ENCODE data around the gene GEMIN4.
A peak's percentile ranks its signal among the peaks of the same experiment; 100 is the strongest.
"Not testable (repeated sequence)": the region's sequence is repeated elsewhere in the genome, so short reads cannot be mapped to it uniquely, and the experiment has no call there.

Gene GEMIN4

DNA sequence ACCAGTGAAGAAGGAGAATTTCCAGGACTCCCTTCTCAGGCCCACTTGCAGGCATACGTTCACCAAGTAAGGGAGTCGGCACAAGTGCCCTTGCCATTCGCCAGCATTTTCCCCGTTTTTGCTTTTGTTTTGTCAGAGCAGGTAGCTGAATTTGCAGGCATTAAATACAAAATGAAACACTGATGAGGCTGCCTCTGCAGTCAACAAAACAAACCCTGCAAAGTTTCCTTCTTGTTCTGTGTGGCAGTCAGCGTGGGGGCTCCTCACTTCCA, 22.2 kb upstream of the GEMIN4 start:
- no peak for DNase-seq

DNA sequence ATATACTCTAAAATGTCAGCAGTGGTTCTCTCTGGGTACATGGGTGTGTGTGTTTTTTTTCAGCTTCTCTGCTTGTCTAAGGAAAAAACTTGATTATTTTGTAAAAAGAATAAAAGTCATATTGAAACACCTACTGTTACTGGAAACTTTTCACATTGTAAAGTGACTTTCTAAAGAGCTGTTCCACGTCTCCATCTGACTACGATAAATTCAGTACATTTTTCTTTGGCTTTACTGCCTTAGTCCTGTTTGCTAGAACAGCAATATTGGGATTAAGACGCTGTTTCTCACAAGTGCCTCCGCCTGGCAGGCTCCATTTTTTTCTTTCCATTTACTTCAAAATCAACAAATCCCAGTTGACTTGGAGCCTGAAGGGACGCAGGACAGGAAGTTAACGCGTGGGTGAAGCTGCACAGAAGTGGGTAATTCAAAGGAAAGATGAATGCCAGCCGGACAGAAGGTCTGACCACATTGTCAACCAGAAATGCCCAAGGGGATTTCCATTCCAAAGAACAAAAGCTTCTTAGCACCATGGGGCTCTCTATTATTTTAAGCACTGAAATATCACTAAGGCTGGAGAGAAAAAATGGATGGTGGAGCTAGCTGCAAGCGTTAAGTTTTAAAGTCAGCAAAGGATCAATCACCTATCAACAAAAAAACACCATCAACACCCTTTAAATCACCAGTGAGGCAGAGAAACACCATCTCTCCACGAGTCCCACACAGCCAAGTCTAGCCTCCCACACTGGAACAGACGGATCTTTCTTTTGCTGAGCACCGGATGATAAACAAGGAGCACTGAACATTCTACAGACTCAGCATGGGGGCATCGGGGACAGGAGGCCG, 21.6 kb upstream of the GEMIN4 start:
- DNase-seq: no peak

DNA sequence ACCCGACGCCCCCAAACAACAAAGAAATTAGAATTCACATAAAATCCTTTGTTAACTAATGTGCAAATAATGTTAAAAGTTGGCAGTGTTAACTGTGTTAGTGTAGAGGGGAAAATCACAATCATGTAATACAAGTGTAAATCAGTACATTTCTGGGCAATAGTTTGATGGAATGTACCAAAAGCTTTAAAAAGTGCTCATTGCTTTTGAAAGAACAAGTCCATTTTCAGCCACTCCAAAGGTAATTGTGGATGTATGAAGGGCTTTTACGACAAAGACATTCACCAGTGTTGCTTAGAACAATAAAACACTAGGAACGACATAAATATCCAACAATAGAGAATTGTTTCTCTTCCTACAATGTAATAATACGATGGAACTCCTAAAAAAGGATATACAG, 21.0 kb upstream of the GEMIN4 start:
- DNase-seq: no peak

DNA sequence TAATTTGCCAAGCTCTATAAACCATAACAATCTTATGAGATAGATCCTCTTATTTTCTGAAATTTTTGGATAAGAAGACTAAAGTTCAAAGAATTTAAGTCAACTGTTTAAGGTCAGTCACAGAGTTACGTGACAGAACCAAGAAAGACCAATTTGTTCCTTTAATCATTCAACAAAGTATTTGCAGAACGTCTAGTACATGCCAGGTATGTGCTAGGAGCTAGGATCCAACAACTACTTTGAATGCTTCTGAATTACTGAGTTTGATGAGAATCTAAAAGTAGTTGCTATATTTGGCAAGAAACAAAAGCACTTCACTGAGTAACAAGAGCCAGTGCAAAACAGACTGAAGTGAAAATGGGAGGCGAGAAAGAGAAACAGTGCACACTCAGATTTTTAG, 15.0 kb upstream of the GEMIN4 start:
- no peak for DNase-seq

DNA sequence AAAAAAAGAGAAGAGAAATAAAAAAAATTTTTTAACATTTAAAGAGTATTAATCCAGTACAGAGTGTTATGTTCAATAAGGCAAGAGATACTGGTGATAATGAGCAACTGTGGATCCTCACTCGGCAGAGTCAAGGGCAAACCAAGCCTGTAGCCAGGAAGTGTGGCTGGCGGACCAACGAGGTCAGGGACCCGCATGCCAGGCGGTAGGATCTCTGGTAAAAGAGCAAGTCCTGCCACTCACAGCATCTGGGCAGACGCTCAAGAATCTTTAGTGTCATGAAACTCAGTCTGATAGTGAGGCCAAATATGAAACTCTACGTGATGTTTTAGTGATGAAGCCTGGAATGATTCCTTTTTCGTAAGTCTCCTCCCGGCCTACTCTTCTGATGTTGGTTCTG, 8.3 kb upstream of the GEMIN4 start:
- DNase-seq: no peak

DNA sequence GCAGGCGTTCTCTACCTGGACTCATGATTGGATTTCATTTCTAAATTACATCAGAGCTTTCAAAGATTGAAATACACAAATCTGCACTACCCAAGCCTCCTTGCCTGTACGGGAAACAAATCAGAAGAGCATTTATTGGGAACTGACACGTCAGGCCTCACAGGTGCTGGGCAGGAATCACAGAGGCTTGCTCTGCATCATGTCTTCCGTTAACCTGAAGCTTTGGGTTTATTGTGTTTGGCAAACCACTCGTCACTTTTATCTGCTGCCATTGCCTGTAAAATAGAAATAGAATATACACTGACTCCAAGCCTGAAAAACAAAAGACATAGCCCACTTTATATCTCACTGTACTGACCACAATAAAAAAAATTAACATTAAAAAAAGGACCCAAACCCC, 7.9 kb upstream of the GEMIN4 start:
- DNase-seq: no peak

DNA sequence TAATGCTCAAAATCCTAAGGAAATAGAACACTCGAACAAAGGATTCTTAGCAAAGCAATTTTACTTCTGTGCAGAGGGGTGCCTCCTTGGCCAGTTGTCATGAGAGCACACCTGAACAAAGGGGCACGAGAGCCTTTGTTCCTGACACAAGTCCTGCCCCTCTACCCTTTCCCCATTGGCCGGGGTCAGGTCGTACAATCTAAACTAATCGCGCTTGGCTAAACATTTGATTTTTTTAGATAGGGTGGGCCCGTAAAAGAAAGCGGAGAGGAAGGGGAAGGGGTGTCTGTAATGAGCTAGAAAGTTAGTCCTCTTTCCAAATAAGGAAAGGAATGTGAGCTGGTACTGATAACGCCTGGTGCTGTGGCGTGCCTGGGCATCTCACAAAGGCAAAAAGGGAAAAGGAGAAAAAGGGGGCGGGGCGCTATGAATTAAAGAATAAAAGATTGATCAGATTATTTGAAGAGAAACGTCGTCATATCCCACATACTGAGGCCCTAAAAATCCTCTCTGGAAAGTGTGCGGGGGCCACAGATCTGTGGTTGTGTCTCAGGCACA, 4.0 kb upstream of the GEMIN4 start:
- not testable (repeated sequence) for DNase-seq

DNA sequence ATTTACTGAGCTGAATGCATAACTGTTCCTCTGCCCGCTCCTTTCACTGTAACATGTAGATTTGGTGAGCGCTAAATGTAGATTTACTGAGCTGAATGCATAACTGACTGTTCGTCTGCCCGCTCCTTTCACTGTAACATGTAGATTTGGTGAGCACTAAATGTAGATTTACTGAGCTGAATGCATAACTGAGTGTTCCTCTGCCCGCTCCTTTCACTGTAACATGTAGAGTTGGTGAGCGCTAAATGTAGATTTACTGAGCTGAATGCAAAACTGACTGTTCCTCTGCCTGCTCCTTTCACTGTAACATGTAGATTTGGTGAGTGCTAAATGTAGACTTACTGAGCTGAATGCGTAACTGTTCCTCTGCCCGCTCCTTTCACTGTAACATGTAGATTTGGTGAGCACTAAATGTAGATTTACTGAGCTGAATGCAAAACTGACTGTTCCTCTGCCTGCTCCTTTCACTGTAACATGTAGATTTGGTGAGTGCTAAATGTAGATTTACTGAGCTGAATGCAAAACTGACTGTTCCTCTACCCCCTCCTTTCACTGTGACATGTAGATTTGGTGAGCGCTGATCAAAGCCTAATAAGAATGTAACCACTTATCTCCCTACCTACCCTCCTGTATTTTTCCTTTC, 3.4 kb upstream of the GEMIN4 start:
- DNase-seq: not testable (repeated sequence)

DNA sequence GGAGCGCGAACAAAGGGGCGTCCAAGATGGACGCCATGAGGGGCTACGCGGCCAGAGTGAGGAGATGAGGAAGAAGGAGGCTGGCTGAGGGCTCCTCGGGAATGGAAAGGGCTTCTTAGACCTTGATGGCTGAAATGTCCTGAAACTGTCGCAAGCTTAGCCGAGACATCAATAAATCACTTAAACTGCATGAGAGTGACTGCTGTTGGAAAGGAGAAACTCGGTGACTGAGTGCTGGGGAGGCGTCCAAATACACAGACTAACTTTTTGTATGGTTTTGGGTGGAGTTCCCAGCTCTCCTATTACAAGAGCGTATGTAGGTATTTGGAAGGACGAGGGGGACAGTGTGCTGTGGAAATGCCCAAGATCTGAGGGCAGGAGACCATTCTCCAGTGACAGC, 1.4 kb upstream of the GEMIN4 start:
- DNase-seq: no peak

DNA sequence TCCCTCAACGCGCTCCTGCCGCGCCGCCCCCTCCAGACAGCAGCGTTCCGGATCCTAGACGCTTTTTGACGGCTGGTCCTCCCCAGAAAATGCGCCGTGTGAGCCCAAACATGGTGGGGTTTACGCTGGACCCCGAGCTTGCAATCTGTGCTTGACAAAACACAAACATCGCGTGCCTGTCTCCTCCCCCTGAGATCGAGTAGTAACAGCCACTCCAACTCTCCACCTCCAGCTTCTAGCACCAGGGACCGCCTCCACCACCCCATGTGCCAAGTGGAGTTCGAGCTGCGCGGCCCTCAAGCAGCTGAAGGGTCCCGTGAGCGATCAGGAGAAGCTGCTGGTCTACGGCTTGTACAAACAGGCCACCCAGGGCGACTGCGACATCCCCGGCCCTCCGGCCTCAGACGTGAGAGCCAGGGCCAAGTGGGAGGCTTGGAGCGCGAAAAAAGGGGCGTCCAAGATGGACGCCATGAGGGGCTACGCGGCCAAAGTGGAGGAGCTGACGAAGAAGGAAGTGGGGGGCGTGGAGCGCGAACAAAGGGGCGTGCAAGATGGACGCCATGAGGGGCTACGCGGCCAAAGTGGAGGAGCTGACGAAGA, 656 bp upstream of the GEMIN4 start:
- no peak for DNase-seq

DNA sequence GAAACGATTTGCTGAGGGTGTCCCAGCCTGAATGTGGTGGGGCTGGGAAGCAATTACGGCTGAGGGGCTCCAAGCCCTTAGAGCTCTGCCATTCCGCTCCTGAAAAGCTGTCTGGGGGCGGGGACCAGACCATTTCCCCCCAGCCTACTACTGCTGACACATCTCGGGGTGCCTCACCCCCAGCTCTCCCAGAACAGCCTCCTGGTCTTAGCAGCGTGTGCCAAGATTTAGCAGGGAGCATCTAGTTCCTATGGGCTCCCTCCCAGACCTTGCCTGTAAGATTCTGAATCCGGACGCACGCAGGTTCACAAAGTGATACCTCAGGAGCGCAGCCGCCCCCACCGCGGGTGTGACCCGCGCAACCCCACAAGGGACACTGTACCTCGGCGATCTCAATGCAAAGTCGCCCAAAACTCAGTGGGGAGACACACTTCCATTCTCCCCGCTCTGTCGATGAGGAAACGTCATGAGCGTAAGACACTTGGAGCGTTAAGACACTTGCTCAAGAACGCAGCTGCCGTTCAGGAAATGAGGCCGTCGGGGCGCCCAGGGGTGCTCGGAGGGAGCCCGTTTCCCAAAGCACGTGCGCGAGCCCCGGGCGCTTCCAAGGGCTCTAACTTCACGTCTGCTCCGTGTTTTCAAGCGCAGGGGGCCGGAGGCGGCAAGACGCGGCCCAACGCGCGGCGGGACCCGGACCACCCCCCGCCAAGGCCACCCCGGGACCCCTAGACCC, 629 bp downstream of the GEMIN4 start:
- peak; percentile 49 to 52 for DNase-seq

DNA sequence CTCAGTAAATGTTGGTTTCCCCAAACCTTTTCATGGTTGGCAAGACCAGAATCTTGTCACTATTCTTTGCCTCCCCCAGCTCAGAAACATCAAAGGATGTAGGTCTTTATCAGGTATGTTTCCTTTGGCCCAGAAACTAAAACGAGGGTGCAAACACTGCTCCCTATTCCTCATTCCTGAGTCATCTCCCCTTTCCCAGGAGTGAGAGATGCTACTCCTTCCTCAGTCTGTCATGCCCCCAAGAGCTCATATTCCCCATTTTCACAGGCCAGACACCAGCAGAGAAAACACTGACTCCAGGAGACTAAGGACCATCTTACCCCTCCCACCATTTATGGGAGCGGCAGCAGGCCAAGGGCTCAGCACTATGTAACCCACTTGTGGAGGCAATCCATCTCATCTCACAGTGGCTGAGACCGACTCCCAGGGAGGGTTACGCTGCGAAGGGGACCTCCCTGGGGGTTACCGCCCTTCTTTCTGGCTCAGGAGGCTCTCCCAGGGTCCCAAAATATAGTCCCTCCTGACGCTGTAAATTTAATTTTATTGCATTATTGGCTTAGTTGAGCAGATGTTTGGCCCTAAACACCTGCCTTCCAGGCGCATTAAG, 1.5 kb downstream of the GEMIN4 start:
- DNase-seq: no peak

DNA sequence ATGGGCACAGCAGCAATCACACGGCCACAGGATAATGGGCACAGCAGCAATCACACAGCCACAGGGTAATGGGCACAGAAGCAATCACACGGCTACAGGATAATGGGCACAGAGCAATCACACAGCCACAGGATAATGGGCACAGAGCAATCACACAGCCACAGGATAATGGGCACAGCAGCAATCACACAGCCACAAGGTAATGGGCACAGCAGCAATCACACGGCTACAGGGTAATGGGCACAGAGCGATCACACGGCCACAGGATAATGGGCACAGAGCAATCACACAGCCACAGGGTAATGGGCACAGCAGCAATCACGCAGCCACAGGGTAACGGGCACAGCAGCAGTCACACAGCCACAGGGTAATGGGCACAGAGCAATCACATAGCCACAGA, 2.7 kb downstream of the GEMIN4 start:
- DNase-seq: not testable (repeated sequence)

DNA sequence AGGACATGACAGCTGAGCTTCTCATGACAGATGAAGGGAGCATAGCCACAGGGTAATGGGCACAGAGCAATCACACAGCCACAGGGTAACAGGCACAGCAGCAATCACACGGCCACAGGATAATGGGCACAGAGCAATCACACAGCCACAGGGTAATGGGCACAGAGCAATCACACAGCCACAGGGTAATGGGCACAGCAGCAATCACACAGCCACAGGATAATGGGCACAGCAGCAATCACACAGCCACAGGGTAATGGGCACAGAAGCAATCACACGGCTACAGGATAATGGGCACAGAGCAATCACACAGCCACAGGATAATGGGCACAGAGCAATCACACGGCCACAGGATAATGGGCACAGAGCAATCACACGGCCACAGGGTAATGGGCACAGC, 3.5 kb downstream of the GEMIN4 start:
- DNase-seq: not testable (repeated sequence)

DNA sequence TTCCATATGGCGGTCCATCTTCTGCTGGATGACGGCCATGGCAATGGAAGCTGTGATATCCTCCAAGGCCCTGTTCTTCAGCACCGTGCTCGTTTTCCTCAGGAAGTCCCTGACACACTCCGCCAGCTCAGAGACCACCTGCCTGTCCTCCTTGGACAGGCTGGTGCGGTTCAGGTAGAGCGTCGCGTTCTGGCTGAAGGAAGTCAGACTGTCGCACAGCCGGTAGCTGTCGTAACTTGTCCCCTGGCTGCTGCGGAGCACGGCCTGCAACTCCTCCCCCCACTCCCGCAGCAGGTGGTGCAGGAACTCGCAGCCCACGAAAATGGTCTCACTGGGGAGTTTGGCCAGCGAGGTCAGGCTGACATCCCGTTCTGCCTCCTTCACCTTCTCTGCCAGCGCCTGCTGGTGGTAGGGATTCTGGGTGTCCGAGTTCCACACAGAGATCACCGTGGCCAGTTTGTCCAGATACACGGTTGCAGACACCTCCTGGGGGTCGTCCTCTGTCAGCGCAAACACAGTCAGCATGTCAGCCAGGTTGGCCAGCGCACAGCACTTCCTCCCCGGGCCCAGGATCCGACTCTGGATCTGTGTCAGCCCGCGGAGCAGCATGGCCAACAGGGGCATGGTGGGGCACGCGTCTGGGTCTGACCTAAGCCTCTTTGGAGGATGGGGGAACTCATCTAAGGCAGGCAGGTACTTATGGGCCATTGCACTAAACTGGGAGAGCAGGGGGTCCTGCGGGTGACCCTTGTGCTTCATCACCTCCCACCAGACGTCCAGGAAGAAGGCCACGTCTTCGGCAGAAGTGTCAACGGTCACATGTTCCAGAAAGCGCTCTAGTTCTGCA, 5.1 kb downstream of the GEMIN4 start:
- no peak for DNase-seq

DNA sequence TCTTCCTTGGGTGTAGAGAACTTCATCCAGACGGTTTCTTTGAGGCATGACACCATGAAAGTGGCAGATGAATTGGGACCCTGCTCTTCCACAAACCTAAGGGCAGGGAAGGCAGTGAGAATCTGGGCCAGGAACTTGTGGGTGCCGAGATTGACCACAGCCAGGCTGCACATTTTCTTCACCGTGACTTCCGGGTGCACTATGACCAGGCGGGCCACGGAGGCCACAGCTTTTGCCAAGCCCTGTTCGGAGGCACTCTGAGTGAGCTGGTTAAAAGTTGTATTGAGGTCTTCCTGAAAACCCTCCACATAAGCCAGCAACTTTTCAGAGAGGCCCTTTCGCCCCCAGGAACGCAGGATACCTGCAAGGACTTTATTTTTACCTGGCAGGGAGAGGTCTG, 5.9 kb downstream of the GEMIN4 start:
- DNase-seq: no peak

DNA sequence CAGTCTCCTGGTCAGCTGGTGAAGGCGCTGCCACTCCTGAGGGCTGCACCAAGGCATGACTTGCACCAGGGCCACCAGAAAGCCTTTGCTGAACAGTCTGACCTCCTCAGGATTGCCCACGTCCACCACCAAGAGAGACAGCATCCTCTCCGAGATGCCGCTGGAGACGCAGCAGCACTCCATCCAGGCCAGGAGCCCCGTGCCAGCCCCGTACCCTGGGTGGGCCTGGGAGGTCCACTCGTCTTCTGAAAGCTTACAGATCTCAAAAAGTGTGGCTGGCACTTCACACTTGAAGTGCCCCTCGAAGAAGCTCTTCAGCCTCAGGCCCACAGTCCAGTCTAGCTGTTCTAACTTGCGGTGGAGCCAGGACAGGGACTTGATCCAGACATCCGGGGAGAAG, 6.7 kb downstream of the GEMIN4 start:
- no peak for DNase-seq

DNA sequence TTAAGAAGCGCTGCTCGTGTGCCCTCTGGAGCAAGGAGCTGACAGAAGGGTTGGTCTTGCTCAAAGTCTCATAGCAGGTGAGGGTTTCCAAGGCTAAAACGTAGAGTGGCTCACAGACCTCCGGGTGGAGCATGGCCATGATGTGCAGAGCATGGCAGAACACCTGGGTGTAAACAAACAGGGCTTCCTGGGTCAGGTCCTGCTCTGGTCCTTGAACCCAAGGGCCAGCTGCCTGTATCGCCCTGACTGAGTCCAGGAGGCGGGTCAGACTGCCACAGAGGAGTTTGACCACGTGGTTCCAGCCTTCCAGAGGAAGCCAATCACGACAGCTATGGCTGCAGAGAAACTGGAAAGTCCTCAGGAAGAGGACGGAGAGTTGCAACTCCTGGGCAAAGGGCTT, 7.1 kb downstream of the GEMIN4 start:
- DNase-seq: no peak

DNA sequence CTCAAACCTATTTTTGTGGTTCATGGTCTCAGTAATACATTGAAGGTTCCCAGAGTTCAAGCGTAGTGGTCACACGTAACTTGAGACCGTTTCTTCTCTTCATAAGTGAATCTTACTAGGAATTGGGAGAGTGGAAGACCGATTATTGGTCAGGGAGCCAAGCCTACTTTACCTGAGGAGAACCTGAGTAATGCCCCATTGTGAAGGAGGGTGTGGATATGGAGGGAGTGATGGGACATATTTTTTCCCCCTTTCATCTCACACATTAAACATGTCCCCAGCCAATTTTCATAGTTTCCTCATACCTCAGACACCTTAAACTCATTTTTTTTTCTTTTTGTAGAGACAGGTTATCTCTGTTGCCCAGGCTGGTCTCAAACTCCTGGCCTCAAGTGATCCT, 8.9 kb downstream of the GEMIN4 start:
- DNase-seq: no peak

DNA sequence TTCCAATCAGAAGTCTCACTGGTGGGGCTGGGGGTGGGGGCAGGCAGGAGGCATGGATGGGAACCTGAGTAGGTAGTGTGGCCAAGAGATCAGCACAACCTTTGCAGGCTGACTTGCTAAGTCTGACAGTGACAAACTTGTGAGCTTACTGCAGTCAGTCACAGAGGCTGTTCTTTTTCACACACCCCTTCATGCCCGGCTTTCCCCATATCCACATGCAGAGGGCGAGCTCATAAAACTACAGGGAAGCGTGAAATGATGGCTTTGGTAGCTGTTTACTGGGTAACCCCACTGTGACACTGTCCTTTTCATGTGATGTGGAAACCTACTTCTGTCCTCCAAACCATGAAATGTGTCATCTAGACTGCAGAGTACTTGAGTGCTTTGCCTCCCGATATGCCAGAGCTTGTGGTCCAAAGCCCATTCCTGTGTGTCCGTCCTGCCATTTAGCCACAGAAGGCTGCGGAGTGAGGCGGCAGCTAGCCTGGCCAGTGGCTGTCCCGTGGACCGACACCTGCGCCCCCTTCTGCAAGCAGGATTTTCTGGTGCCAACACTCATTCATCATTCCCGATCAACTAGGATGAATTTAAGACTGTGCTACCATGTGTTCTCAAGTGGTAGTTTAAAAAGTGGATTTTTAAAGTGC, 9.8 kb downstream of the GEMIN4 start:
- DNase-seq: no peak

DNA sequence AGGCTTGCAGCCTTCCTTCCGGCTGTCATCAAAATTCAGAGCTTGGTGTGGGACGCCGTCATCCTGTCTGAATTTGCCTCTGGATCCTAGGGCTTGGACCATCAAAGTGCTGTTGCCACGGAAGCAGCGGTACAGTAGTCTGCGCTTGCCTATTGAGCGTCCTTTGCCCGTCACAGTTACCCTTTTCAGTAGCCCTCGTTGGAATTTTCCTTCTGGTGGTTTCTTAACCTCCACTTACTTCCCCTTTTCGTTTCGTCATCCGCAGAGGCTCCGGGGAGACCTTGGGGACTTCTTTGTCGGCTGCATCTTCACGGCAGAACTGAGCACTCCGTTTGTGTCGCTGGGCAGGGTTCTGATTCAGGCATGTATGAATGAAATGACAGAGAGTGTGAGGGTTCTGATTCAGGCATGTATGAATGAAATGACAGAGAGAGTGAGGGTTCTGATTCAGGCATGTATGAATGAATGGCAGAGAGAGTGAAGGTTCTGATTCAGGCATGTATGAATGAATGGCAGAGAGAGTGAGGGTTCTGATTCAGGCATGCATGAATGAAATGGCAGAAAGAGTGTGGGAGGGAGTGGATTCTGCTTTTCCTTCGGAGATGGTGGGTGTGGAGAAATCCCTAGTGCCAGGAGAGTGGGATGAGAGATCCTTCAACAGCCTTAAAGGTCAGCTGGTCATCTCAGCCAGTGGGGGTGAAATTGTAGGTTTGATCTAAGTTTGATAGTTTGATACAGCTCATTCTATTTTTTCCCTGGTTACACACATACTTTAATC, 11.6 kb downstream of the GEMIN4 start:
- peak; percentile 29 to 76 for DNase-seq

All from CD4-positive, alpha-beta T cell treated with Interleukin-1 beta for 1 hour (primary cell).